ENCODE data around the gene CCNI.

DNA sequence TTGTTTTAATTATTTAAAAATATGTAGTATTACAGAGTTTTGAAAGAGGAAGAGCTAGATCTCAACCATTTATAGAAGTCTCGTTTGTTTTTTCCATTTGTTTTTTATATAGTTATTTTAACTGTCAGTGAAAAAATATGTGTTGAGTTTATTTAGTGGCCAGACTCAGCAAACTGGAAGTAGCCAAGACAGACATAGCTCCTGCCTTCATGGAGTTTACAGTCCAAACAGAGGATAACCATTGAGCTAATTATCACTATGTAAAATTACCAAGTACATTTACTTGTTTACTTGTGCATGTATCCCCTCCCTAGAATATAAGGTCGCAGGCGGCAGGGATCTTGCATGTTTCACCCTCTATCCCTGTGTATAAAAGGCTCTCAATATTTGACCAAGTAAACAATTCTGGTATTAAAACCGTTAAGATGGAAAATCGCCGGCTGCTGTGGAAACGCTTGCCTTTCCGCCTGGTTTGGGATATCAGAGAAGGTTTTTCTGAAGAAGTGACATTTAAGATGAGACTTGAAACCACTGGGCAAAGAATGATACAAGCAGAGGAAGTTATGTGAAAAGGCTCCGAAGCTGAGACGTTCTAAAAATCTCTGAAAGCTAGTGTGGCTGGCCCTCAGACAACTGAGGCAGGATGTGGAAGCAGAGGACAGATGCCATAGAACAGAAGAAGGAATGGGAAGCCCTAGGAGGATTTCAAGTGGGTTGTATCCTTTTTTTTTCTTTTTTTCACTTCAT, 1.3 kb upstream of the CCNI start:
- TF ChIP-seq POLR2AphosphoS5 (IDR thresholded peaks at IDR 0.05; ENCODE audit: borderline replicate concordance, low read depth, low read length) = no peak
- TF ChIP-seq EZH2 (IDR thresholded peaks at IDR 0.05) = no peak
- TF ChIP-seq FOXP2 (optimal IDR thresholded peaks at IDR 0.05; ENCODE audit: control extremely low read depth, extremely low read length, insufficient read depth) = no peak
